ENCODE results near the gene FIGLA. TPM values are rescaled to one million over a fixed set of nuclear protein-coding genes. Genes with fewer than 3 reads are reported as not detected.

FIGLA gene
- total RNA-seq, 6 experiments from 2014 or later = not detected

- no peak for TF ChIP-seq CTCF (IDR thresholded peaks at IDR 0.05)
- Mint-ChIP-seq H3K36me3 (ENCODE audit: low read depth) (no peaks in the 10 kb centered on the region), H3K27me3 (ENCODE audit: insufficient read depth) (peaks cover 17% of the 10 kb centered on the region), H3K9me3 (no peaks in the 10 kb centered on the region), H3K4me3 (no peak overlapping the region), H3K27ac (no peak overlapping the region), H3K4me1 (ENCODE audit: low read depth) (no peaks in the 10 kb centered on the region)
- no peak for DNase-seq
Observed at GRCh38 chr2:70748002-70748784, 42.2 kb downstream of the FIGLA start.

GRCh38 chr2:70747284-70747683 lies 43.2 kb downstream of the FIGLA start:
- no peak overlapping the region for H3K27ac Mint-ChIP-seq
- H3K4me3 Mint-ChIP-seq = no peak overlapping the region
- no peaks in the 10 kb centered on the region for H3K9me3 Mint-ChIP-seq
- no peaks in the 10 kb centered on the region for H3K36me3 Mint-ChIP-seq (ENCODE audit: low read depth)
- no peak for DNase-seq
- peaks cover 17% of the 10 kb centered on the region for H3K27me3 Mint-ChIP-seq (ENCODE audit: insufficient read depth)
- no peak for TF ChIP-seq CTCF (IDR thresholded peaks at IDR 0.05)
- no peaks in the 10 kb centered on the region for H3K4me1 Mint-ChIP-seq (ENCODE audit: low read depth)

- no peaks in the 10 kb centered on the region for H3K9me3 Mint-ChIP-seq
- peaks cover 17% of the 10 kb centered on the region for H3K27me3 Mint-ChIP-seq (ENCODE audit: insufficient read depth)
- H3K27ac Mint-ChIP-seq = no peak overlapping the region
- H3K36me3 Mint-ChIP-seq (ENCODE audit: low read depth) = no peaks in the 10 kb centered on the region
- no peaks in the 10 kb centered on the region for H3K4me1 Mint-ChIP-seq (ENCODE audit: low read depth)
- TF ChIP-seq CTCF (IDR thresholded peaks at IDR 0.05) = no peak
- H3K4me3 Mint-ChIP-seq = no peak overlapping the region
- no peak for DNase-seq
Observed at GRCh38 chr2:70746094-70746974, 44.1 kb downstream of the FIGLA start.

- H3K27ac Mint-ChIP-seq = no peak overlapping the region
Observed at GRCh38 chr2:70745276-70745825, 45.1 kb downstream of the FIGLA start.

More at GRCh38 chr2:70745276-70745825, 45.1 kb downstream of the FIGLA start:
- Mint-ChIP-seq H3K27me3 (ENCODE audit: insufficient read depth) (peaks cover 13% of the 10 kb centered on the region), H3K9me3 (no peaks in the 10 kb centered on the region), H3K4me1 (ENCODE audit: low read depth) (no peaks in the 10 kb centered on the region), H3K4me3 (no peak overlapping the region), H3K36me3 (ENCODE audit: low read depth) (no peaks in the 10 kb centered on the region)
- DNase-seq = no peak
- no peak for TF ChIP-seq CTCF (IDR thresholded peaks at IDR 0.05)

Measured in HFFc6 (cell line).